ENCODE results near the gene OR7G2. TPM values are rescaled to one million over a fixed set of nuclear protein-coding genes. Genes with fewer than 3 reads are reported as not detected.

The OR7G2 gene
- polyA plus RNA-seq, 3 donors = not detected

GRCh38 chr19:9126900-9127405 is 19.7 kb upstream of the OR7G2 start, which contains the start of gene OR7G3:
TSS of gene OR7G3 (minus strand) at chr19:9126950. CDS start at chr19:9126950, 0 bp downstream.
- TF ChIP-seq CTCF (IDR thresholded peaks at IDR 0.05) = peak; percentile 17
- intact Hi-C loops (cut with micrococcal nuclease) = no loop called here
- Histone ChIP-seq H3K36me3 (replicated peaks in 1 of 2; ENCODE audit: control insufficient read depth in 1 of 2, insufficient read depth in 2 of 2, low read length in 2 of 2) (no peaks in the 10 kb centered on the region), H3K27me3 (ENCODE audit: control insufficient read depth in 2 of 2, insufficient read depth in 2 of 2, low read length in 2 of 2) (no peaks in the 10 kb centered on the region), H3K9ac (ENCODE audit: insufficient read depth, low read length, poor library complexity, severe bottlenecking) (no peak within 1 kb of the TSS), H3K9me3 (replicated peaks in 1 of 2; ENCODE audit: control insufficient read depth in 1 of 2, insufficient read depth in 1 of 2, low read length in 2 of 2) (no peaks in the 10 kb centered on the region), H3K4me1 (ENCODE audit: control insufficient read depth in 1 of 2, insufficient read depth in 2 of 2, low read length in 2 of 2) (peaks cover 0 to 11% of the 10 kb centered on the region in 2 donors), H4K20me1 (ENCODE audit: insufficient read depth, low read length) (no peaks in the 10 kb centered on the region), H3K4me3 (replicated peaks in 1 of 3; ENCODE audit: low read depth in 2 of 3, low read length in 3 of 3) (no peak within 1 kb of the TSS), H3K27ac (ENCODE audit: low read depth in 1 of 2, low read length in 2 of 2) (no peak within 1 kb of the TSS), H2AFZ (ENCODE audit: insufficient read depth, low read depth, low read length, poor library complexity, severe bottlenecking) (no peak within 1 kb of the TSS), H3K79me2 (ENCODE audit: insufficient read depth, low read length) (no peaks in the 10 kb centered on the region), H3K4me2 (replicated peaks; ENCODE audit: extremely low read depth, low read length, poor library complexity, severe bottlenecking) (no peak within 1 kb of the TSS)
- DNase-seq = no peak
- no peaks in the 10 kb centered on the region for H3K36me3 Mint-ChIP-seq
- peaks cover 0 to 3% (median 0%) of the 10 kb centered on the region in 7 donors for H3K9me3 Mint-ChIP-seq
- 67% methylated on average over 1 of the region's 1 CpG for WGBS (ENCODE audit: insufficient coverage)
- peak within 1 kb of the TSS in 2 of 7 donors; percentile 11 to 25 for H3K27ac Mint-ChIP-seq
- H3K27me3 Mint-ChIP-seq (ENCODE audit: low read depth in 3 of 3) = peaks cover 0 to 8% (median 7%) of the 10 kb centered on the region in 3 donors
- H3K4me1 Mint-ChIP-seq = peaks cover 15% of the 10 kb centered on the region
- H3K4me3 Mint-ChIP-seq = peak within 1 kb of the TSS in 1 of 2 donors; percentile 31

DNA sequence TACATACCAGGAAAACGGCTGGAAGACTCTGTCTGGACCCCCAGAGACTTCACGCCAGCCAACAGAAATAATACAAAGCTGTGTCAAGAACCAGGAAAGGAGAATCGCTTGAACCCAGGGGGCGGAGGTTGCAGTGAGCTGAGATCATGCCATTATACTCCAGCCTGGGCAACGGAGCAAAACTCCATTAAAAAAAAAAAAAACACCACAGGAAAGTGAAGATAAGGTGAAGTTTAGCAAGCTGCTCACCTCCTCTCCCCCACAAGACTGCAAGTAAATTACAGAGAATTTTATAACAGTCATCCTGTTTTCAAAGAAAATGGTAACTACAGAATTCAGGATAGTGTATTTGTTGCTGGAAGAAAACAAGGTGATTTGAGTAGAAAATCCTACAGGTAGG is 9.3 kb upstream of the OR7G2 start:
- no peak for DNase-seq
- Histone ChIP-seq H3K27ac (ENCODE audit: low read depth in 1 of 2, low read length in 2 of 2) (no peak overlapping the region), H3K4me1 (ENCODE audit: control insufficient read depth in 1 of 2, insufficient read depth in 2 of 2, low read length in 2 of 2) (no peaks in the 10 kb centered on the region), H4K20me1 (ENCODE audit: insufficient read depth, low read length) (no peaks in the 10 kb centered on the region), H2AFZ (ENCODE audit: insufficient read depth, low read depth, low read length, poor library complexity, severe bottlenecking) (no peak overlapping the region), H3K9ac (ENCODE audit: insufficient read depth, low read length, poor library complexity, severe bottlenecking) (no peak overlapping the region), H3K36me3 (replicated peaks in 1 of 2; ENCODE audit: control insufficient read depth in 1 of 2, insufficient read depth in 2 of 2, low read length in 2 of 2) (no peaks in the 10 kb centered on the region), H3K4me3 (replicated peaks in 1 of 3; ENCODE audit: low read depth in 2 of 3, low read length in 3 of 3) (no peak overlapping the region), H3K9me3 (replicated peaks in 1 of 2; ENCODE audit: control insufficient read depth in 1 of 2, insufficient read depth in 1 of 2, low read length in 2 of 2) (no peaks in the 10 kb centered on the region), H3K27me3 (ENCODE audit: control insufficient read depth in 2 of 2, insufficient read depth in 2 of 2, low read length in 2 of 2) (no peaks in the 10 kb centered on the region), H3K4me2 (replicated peaks; ENCODE audit: extremely low read depth, low read length, poor library complexity, severe bottlenecking) (no peak overlapping the region), H3K79me2 (ENCODE audit: insufficient read depth, low read length) (no peaks in the 10 kb centered on the region)
- no peak overlapping the region for H3K4me3 Mint-ChIP-seq
- TF ChIP-seq CTCF (IDR thresholded peaks at IDR 0.05) = no peak
- H3K9me3 Mint-ChIP-seq = peaks cover 0 to 2% (median 0%) of the 10 kb centered on the region in 7 donors
- no peak overlapping the region for H3K27ac Mint-ChIP-seq
- H3K27me3 Mint-ChIP-seq (ENCODE audit: low read depth in 3 of 3) = peaks cover 5 to 20% (median 12%) of the 10 kb centered on the region in 3 donors
- H3K4me1 Mint-ChIP-seq = no peaks in the 10 kb centered on the region
- no peaks in the 10 kb centered on the region for H3K36me3 Mint-ChIP-seq
- intact Hi-C loops (cut with micrococcal nuclease) = no loop called here
- 42% methylated on average over 2 of the region's 5 CpGs for WGBS (ENCODE audit: insufficient coverage)

Measured in CD14-positive monocyte (primary cell).